IPS-NIHi7 (cell line): ENCODE measurements around the gene MFSD12.
A peak's percentile ranks its signal among the peaks of the same experiment; 100 is the strongest.
"Not testable (repeated sequence)": the region's sequence is repeated elsewhere in the genome, so short reads cannot be mapped to it uniquely, and the experiment has no call there.

Experiments used
- DNase-seq: peaks from one replicate; pipeline ENCODE4 v3.0.0; 2012; ENCODE audit warnings: mixed read lengths; ENCODE audit errors: extremely low spot score

Gene MFSD12

DNA sequence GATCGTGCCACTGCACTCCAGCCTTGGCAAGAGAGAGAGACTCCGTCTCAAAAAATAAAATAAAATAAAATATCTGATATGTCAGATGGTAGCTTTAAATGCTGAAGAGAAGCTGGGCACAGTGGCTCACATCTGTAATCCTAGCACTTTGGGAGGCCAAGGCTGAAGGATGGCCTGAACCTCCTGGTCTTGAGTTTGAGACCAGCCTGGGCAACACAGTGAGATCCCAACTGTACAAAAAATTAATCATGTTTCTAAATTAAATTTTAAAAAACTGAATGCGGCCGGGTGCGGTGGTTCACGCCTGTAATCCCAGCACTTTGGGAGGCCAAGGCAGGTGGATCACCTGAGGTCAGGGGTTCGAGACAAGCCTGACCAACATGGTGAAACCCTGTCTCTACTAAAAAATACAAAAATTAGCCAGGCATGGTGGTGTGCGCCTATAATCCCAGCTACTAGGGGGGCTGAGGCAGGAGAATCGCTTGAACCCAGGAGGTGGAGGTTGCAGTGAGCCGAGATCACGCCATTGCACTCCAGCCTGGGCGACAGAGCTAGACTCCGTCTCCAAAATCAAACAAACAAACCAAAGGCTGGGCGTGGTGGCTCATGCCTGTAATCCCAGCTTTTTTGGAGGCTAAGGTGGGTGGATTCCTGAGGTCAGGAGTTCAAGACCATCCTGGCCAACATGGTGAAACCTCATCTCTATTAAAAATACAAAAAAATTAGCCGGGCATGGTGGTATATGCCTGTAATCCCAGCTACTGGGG lies 26.8 kb upstream of the MFSD12 start:
- DNase-seq = not testable (repeated sequence)

DNA sequence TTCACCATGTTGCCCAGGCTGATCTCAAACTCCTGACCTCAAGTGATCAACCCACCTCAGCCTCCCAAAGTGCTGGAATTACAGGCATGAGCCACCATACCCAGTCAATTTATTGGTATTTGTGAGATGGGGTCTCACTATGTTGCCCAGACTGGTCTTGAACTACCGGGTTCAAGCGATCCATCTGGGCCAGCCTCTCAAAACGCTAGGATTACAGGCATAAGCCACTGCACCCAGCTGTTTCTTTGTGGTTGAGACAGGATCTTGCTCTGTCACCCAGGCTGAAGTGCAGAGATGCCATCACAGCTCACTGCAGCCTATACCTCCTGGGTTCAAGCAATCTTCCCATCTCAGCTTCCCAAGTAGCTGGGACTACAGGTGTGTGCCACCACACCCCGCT lies 24.4 kb upstream of the MFSD12 start:
- DNase-seq = not testable (repeated sequence)

DNA sequence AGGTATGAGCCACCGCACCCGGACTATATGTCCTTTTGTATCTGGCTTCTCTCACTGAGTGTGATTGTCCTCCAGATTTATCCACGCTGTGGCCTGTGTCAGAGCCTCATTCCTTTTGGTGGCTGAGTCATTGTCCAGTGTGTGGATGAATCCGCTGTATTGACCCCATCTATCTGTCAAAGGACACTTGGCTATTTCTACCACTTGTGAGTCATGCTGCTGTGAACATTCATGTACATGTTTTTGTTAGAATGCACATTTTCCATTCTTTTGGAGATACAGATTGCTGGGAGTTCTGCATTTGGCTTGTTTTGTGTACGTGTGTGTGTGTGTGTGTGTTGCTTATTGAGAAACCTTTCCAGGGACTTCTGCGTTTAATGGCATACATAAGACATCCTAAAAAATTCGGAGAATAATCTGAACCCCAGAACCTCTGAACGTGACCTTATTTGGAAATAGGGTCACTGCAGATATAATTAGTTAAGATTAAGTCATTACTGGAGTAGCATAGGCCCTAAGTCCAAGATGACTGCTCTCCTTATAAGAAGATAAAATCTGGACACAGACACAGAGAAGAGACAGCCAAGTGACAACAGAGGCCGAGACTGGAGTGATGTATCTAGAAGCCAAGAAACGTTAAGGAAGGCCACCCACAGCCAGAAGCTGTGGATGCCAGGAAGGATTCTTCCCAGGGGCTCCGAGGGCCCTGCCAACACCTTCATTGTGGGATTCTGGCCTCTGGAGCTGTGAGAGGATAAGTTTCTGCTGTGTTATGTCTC lies 23.0 kb upstream of the MFSD12 start:
- DNase-seq = no peak

DNA sequence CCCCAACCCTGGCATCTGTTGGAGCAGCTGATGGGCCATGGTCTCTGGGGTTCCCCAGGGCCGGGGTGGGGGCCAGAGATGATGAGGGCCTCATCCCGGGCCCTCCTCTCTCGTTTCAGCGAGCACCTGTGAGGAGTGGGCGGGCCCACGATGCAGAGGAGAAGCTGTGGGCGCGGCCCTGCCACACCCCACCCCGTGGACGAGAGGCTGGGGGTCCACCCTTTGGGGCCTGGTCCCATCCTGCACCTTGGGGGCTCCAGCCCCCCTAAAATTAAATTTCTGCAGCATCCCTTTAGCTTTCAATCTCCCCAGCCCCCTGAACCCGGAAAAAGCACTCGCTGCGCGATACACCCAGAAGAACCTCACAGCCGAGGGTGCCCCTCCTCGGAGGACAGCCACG lies 21.0 kb upstream of the MFSD12 start:
- no peak for DNase-seq

DNA sequence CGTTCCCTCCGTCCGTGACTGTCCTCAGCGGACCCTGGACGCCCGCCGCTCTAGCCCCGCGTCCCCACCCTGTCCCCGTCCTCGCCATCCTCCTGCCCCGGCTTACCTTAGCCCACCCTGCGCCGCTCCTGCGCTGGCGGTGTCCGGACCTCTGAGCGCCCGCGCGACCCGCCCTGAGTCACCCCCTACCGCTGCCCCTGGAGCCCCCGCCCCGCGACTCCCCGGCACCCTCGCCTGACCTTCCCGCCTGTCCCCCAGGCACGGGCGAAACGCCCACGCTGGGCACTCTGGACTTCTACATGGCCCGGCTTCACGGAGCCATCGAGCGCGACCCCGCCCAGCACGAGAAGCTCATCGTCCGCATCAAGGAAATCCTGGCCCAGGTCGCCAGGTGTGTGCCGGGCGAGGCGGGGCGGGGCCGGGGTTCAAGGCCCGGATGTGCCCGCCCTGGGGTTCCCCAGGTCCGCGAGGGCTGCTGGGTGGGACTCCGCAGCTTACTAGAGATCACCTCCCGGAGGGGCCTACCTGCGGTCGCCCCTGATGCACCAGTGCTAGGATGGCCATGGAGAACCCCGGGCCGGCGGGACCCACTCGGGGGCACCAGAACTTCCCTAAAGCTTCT lies 20.4 kb upstream of the MFSD12 start:
- peak; percentile 68 for DNase-seq

DNA sequence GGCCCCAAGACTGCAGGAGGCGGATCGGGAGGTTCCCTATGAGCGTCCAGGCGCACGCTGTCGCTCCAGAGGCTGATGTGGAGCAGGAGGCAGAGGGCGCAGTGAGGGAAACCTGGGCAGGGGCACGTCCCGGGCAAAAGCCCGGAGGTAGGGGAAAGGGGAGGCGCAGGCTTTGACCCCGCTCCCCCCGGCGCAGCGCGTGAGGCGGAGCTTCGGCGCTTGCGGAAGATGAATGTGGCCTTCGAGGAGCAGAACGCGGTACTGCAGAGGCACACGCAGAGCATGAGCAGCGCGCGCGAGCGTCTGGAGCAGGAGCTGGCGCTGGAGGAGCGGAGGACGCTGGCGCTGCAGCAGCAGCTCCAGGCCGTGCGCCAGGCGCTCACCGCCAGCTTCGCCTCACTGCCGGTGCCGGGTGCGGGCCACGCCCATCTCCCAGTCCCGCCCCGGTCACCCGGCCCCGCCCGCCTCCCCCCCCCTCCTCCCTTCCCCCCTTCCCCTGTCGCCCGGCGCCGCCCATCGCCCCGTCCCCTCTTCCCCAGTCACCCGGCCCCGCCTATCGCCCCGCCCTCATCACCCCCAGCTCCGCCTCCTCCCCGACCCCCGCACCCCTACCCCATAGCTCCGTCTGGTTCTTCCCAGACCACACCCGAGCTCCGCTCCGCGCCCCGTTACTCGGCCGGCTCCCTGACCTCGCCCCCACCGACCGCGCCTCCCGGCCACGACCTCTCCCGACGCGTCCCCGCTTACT lies 19.5 kb upstream of the MFSD12 start:
- DNase-seq = peak; percentile 85

DNA sequence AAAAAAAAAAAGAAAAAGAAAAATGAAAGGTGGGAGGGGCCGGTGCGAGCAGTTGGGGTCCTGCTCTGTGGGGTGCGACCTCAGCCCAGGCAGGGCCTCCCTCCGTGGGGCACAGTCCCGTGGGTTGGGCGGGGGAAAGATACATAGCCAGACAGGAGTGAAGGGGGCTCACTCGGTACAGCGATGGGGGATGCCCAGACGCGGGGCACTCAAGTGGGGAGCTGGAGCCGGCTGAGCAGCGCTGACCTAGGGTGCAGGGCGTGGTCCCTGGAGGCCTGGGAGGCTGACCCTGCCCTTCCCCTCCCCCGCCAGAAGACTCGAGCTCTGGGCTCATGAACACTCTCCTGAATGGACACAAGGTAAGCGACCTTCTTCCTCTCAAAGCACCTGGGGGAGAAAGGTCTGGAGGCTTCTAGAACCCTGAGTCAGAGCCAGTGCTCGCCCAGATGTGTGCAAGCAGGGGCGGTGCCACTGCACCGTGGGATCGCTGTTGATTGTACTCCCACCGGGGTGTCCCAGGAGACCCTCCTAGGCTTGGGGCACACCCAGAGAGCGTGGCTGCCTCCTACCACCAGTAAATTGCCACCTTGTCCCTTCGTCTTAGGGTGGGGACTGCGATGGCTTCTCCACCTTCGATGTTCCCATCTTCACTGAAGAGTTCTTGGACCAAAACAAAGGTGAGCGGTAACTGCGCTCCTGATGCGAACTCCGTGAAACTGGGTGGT lies 18.7 kb upstream of the MFSD12 start:
- DNase-seq = no peak

DNA sequence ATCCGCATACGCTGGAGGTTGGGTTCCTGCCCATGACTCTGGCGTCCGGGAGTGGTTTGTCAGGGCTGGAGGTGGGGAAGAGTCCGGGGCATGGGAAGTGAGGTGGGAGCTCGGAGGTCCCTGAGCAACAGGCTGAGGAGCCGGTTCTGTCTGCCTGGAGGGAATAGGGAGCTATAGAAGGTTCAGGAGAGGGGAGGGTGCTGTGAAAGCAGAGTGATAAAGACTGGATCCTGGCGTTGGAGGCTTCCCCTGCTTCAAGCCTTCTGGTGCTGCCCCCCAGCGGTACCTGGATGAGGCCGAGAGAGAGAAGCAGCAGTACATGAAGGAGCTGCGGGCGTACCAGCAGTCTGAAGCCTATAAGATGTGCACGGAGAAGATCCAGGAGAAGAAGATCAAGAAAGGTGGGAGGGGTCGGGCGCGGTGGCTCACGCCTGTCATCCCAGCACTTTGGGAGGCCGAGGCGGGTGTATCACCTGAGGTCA lies 17.9 kb upstream of the MFSD12 start:
- no peak for DNase-seq

DNA sequence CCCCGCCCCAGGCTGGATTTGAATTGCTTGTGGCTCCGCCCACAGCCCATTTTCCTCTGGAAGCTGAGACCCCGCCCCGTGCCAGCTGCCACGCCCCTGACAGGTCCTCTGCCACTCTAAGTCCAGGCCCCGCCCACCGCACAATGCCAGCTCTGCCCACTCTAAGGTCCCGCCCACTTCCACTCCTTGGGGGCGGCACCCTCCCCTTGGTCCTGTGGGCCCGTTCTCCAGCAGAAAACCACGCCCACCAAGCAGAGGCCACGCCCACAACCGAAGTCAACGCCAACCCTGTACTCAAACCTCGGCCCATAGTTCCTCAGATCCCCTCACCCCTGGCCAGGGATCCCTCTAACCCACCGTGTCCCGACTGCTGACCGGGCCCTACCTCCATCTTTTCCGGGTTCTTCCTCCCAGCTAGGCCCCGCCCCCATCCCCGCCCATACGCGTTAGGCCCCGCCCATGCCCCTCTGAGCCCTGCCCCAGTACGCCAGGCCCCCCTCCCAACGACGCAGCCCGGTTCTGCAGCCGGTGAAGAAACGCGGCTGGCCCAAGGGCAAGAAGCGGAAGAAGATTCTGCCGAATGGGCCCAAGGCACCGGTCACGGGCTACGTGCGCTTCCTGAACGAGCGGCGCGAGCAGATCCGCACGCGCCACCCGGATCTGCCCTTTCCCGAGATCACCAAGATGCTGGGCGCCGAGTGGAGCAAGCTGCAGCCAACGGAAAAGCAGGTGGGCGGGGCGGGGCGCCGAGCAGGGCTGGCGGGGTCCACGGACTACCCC lies 16.7 kb upstream of the MFSD12 start:
- DNase-seq = peak; percentile 88

DNA sequence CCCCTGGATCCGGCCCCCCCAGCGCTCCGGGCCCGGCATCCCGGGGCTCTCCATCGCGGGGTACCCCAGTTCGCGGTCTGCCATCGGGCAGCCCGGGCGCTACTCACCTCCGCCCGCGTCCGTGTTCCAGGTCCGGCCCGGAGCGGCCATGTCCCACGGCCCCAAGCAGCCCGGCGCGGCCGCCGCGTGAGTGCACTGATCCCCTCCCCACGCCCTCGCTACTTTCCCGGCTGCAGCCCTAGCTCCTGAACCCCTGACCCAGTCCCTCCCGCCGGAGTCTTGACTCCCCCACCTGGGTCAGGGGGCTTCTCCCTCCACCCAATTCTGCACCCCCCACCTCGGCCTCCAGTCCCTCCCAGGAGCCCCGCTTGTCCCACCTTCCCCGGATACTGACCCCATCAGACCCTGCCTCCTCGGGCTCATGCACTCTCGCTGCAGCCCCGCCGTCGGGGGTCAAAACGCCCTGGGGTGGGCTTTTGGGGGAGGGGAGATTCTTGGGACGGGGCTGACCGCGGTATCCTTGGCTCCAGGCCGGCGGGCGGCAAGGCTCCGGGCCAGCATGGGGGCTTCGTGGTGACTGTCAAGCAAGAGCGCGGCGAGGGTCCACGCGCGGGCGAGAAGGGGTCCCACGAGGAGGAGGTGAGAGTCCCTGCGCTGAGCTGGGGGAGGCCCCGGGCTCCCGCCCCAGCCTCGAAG lies 15.9 kb upstream of the MFSD12 start:
- no peak for DNase-seq

DNA sequence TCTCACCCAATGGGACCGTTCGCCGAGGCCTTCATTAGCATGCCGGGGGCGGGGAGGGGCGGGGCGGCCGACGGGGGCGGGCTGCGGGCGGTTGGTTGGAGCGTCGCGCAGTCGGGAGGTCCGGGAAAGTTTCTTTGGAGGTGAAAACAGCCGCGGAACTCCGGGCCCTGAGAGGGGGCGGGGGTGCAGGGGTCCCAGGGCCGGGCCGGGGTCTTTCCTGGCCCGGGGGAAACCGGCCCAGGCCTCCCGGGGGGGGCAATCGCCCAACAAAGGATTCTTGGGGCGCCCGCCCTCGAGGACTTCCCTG lies 15.4 kb upstream of the MFSD12 start, which contains the start of gene HMG20B:
Gene HMG20B, plus strand, starts transcription at position 90 of the 307 bp plus-strand sequence. CDS start 366 bp downstream, outside the sequence.
- no peak for DNase-seq

DNA sequence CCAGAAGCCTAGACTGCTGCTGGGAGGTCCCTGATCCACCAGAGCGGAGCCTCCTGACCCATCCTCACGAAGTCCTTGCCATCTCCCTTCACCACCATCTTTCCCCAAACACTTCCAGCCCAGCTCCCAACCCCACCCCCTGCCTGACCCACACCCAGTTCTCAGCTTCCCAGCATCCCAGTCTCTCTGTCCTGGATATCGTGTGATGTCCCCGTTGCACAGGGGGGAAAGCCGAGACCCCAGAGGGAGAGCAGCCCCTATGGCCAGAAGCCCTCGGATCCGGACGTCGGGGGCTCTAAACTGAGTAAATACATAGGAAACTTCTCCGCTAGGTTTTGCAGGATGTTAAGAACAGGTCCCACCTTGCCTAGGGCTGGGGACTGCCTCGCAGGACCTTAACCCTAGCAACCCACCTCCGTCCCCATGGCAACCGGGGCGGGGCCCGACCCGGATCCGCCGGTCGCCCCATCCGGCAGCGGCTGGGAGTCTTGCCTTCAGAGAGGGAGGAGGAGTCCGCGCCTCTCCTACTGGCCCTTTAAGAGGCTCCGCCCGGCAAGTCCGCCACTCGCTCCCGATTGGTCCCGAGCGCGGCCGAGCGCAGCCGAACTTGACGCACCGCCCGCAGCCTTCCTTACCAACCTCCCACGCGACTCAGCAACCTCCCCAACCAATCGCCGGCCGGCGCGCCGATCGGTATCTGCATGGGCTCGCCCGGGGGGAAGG lies 14.9 kb upstream of the MFSD12 start:
- DNase-seq = peak; percentile 95

DNA sequence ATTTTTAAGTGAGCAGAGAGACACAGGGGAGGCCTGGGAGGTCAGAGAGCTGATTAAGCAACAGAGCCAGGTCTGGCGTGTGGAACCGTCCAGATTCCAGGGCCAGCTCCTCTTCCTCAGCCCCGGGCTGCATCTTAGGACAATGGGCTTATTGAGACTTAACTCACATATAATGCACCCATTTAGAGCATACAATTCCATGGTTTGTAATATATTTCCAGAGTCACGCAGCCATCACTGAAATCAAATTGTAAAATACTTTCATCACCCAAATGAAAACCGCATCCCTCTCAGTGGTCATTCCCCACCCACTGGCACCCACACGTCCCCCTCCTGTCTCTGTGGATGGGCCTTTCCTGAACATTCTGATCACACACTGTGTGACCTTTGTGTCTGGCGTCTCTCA lies 13.2 kb upstream of the MFSD12 start:
- no peak for DNase-seq

DNA sequence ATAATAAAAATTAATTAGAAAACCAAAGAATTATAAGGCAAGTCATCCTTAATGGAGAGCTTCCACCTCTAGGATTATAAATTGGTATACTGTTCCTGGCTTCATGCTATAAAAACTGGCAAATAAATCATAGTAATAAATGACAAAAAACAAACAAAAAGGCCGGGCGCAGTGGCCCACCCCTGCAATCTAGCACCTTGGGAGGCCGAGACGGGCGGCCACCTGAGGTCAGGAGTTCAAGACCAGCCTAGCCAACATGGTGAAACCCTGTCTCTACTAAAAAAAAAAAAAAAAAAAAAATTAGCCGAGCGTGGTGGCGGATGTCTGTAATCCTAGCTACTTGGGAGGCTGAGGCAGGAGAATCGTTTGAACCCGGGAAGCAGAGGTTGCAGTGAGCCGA lies 12.7 kb upstream of the MFSD12 start:
- not testable (repeated sequence) for DNase-seq

DNA sequence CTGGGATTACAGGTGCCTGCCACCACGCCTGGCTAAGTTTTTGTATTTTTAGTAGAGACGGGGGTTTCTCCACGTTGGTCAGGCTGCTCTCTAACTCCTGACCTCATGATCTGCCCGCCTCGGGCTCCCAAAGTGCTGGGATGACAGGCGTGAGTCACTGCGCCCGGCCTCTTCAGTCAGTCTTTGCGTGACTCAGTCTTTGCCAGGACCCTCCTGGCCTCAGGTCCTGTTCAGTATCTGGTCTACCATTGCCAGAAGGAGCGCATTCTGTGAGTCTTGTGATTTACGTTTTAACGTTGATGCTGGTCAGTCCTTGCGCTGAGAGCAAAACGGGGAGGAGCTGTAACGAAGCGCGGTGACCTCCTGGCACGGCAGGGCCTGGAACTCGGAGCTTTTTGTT lies 7.8 kb upstream of the MFSD12 start:
- no peak for DNase-seq

DNA sequence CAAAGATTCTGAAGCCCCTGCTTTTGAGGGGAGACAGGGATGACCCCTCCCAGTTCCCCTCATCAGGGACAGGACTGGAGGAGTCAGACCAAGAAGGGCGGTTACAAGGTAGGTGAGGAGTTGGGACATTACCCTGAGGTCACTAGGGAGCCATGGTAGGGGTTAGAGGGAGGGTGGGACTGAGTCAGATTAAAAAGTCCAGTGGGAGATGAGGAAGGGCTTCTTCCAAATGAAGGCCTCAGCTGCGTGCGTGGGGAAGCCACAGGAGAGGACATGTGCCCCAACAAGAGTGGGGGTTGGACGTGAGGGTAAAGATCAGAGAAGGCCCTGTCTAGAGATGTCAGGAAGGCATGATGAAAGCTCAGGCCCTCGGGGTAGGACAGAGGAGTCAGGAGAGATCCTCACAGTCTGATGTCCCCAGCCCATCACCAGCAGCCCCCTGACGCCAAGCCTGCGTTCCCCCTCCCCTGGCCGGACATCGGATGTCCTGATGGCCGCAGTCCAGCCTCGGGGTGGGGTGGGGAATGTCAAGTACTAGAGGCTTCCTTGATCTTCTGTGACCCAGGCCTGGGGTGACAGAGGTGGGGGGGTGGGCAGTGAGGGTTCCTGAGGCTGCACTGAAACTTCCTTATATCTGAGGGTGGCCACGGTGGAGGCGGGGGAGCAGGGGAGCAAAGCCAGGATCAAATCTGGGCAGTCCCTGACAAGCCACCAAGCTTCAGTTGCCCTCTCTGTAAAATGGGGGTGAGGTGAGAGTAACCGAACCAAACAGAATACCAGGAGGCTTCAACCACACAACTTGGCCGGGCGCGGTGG lies 6.5 kb upstream of the MFSD12 start:
- DNase-seq = no peak

DNA sequence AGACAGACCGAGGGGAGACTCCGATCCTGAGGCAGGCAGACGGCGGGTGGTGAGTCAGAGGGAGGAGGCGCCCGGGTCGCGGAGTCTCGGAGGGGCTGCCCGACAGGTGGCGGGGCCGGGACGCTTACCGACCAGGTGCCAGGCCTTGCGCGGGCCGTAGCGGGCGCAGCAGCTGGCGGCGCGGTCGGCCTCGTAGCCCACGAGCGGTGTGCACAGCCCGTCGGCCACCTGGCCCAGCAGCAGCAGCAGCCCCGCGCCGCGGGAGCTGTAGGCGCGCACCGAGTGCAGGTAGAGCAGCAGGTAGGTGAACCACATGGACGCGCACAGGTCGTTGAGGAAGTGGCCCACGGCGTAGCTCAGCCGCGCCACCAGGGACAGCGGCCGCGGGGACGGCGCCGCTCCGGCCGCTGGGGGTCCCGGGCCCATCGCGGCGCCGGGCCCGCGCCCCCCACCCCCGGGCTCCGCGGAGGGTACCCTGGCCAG lies 367 bp downstream of the MFSD12 start:
- DNase-seq = peak; percentile 67

DNA sequence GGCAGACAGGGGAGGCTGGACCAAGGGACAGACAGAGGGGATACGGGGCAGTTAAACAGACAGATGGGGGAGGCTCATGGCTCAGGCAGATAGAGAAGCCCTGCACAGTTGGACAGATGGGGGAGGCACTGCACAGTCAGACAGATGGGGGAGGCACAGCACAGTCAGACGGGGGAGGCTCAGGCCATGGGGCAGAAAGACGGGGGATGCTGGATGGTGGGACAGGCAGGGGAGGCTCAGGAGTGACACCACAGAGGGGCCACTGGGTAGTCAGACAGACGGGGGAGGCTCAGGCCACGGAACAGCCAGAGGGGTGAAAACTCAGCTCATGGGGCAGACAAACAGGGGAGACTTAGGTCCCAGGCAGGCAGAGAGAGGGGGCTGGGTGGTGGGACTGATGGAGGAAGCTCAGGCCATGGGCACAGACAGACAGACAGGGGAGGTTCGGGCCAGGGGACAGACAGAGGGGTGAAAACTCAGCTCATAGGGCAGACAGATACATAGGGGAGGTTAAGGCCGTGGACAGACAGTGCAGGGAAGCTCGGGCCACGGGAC lies 886 bp downstream of the MFSD12 start:
- DNase-seq = no peak
